Measurements from ENCODE around the gene ATOSB.

The ATOSB gene

GRCh38 chr9:35107297-35108290 lies 8.1 kb downstream of the ATOSB start:
- no peak overlapping the region for H3K27ac ChIP-seq (ENCODE audit: low read depth, low read length)
- no peaks in the 10 kb centered on the region for H3K9me2 ChIP-seq (replicated peaks; ENCODE audit: control insufficient read depth, low read length)
- 0 out of 2 replicates have a peak, but pooled peaks cover 3% of the 10 kb centered on the region for H3K27me3 ChIP-seq (ENCODE audit: control insufficient read depth, low read length)
- H3F3A ChIP-seq (ENCODE audit: control insufficient read depth, insufficient read depth), result no peaks in the 10 kb centered on the region
- H3K9me3 ChIP-seq (ENCODE audit: control insufficient read depth, insufficient read depth, low read length), result no peaks in the 10 kb centered on the region
- H3K36me3 ChIP-seq (ENCODE audit: control insufficient read depth, low read length), result peaks cover 3% of the 10 kb centered on the region; the same call in 1 of the 2 replicates
- H3K4me2 ChIP-seq (ENCODE audit: low read length), result no peak overlapping the region
- TF ChIP-seq EZH2phosphoT487 (IDR thresholded peaks at IDR 0.05; ENCODE audit: borderline replicate concordance, low read length) (no peak), CTCF (IDR thresholded peaks at IDR 0.05; ENCODE audit: low read depth, low read length, poor library complexity, severe bottlenecking) (no peak)
- H3K4me3 ChIP-seq (ENCODE audit: low read length), result no peak overlapping the region
- H3K79me2 ChIP-seq (ENCODE audit: control insufficient read depth, low read length), result peaks cover 4% of the 10 kb centered on the region
- no peaks in the 10 kb centered on the region for H4K20me1 ChIP-seq (ENCODE audit: control insufficient read depth, insufficient read depth, low read depth, low read length)
- peaks cover 25% of the 10 kb centered on the region for H3K4me1 ChIP-seq (ENCODE audit: control insufficient read depth, low read length)

- Histone ChIP-seq H3K79me2 (ENCODE audit: control insufficient read depth, low read length) (peaks cover 16% of the 10 kb centered on the region), H3K4me1 (ENCODE audit: control insufficient read depth, low read length) (peaks cover 25% of the 10 kb centered on the region)
These were observed 9.3 kb downstream of the ATOSB start for GRCh38 chr9:35106343-35106730.

GRCh38 chr9:35105571-35106342 lies 9.9 kb downstream of the ATOSB start:
- no peaks in the 10 kb centered on the region for H4K20me1 ChIP-seq (ENCODE audit: control insufficient read depth, insufficient read depth, low read depth, low read length)
- peaks cover 20% of the 10 kb centered on the region for H3K4me1 ChIP-seq (ENCODE audit: control insufficient read depth, low read length)
- 0 out of 2 replicates have a peak, but pooled peaks cover 1% of the 10 kb centered on the region for H3K27me3 ChIP-seq (ENCODE audit: control insufficient read depth, low read length)
- no peak for TF ChIP-seq EZH2phosphoT487 (IDR thresholded peaks at IDR 0.05; ENCODE audit: borderline replicate concordance, low read length)
- TF ChIP-seq CTCF (IDR thresholded peaks at IDR 0.05; ENCODE audit: low read depth, low read length, poor library complexity, severe bottlenecking), result no peak
- H3K4me2 ChIP-seq (ENCODE audit: low read length), result no peak overlapping the region
- peaks cover 22% of the 10 kb centered on the region for H3K79me2 ChIP-seq (ENCODE audit: control insufficient read depth, low read length)
- peaks cover 21% of the 10 kb centered on the region for H3K36me3 ChIP-seq (ENCODE audit: control insufficient read depth, low read length)
- no peaks in the 10 kb centered on the region for H3K9me3 ChIP-seq (ENCODE audit: control insufficient read depth, insufficient read depth, low read length)
- H3F3A ChIP-seq (ENCODE audit: control insufficient read depth, insufficient read depth), result no peaks in the 10 kb centered on the region; the same call in 1 of the 2 replicates
- no peaks in the 10 kb centered on the region for H3K9me2 ChIP-seq (replicated peaks; ENCODE audit: control insufficient read depth, low read length)
- no peak overlapping the region for H3K27ac ChIP-seq (ENCODE audit: low read depth, low read length)
- H3K4me3 ChIP-seq (ENCODE audit: low read length), result no peak overlapping the region

More at GRCh38 chr9:35106343-35106730, 9.3 kb downstream of the ATOSB start:
- TF ChIP-seq EZH2phosphoT487 (IDR thresholded peaks at IDR 0.05; ENCODE audit: borderline replicate concordance, low read length) (no peak), CTCF (IDR thresholded peaks at IDR 0.05; ENCODE audit: low read depth, low read length, poor library complexity, severe bottlenecking) (no peak)
- Histone ChIP-seq H3K36me3 (ENCODE audit: control insufficient read depth, low read length) (peaks cover 15% of the 10 kb centered on the region), H4K20me1 (ENCODE audit: control insufficient read depth, insufficient read depth, low read depth, low read length) (no peaks in the 10 kb centered on the region), H3K4me2 (ENCODE audit: low read length) (no peak overlapping the region), H3K27me3 (ENCODE audit: control insufficient read depth, low read length) (0 out of 2 replicates have a peak, but pooled peaks cover 3% of the 10 kb centered on the region), H3K9me2 (replicated peaks; ENCODE audit: control insufficient read depth, low read length) (no peaks in the 10 kb centered on the region), H3K4me3 (ENCODE audit: low read length) (no peak overlapping the region), H3K27ac (ENCODE audit: low read depth, low read length) (no peak overlapping the region), H3F3A (ENCODE audit: control insufficient read depth, insufficient read depth) (no peaks in the 10 kb centered on the region; the same call in 1 of the 2 replicates), H3K9me3 (ENCODE audit: control insufficient read depth, insufficient read depth, low read length) (no peaks in the 10 kb centered on the region)
